Left colon (tissue), 2 donors: ENCODE results near the gene XPO6. TPM values are rescaled to one million over a fixed set of nuclear protein-coding genes. Genes with fewer than 3 reads are reported as not detected.
"Not testable (repeated sequence)": the region's sequence is repeated elsewhere in the genome, so short reads cannot be mapped to it uniquely, and the experiment has no call there.

Source experiments
- ATAC-seq: fragments of 200-7000 bp; cut with Tn5 transposase; one replicate; pipeline ENCODE4 v1.9.1; 2020; ENCODE audit warnings: mild to moderate bottlenecking, moderate library complexity
- DNase-seq, 2 donors: peaks; one replicate each; pipeline ENCODE4 v3.0.0-alpha.2; 2020
- intact Hi-C, 2 donors: fragments of 100-400 bp; cut with DNase I in 1 of 2; cut with micrococcal nuclease in 1 of 2; formaldehyde crosslinking; loops; one replicate each; pipeline versions ENCODE4 v1.11.2 to v1.14.0; 2022; cut with DNase I, micrococcal nuclease
- long read RNA-seq: library from polyadenylated mRNA; unstranded; transcript quantifications from one replicate; pipeline ENCODE4 v2.0.0, GENCODE V29; 2021
- total RNA-seq, 2 donors: library from RNA; stranded (reverse); fragmentation: NEBNext Ultra II Directional; extraction: Animal tissue kit (Norgen Biotek cat#: 25700); gene quantifications; one replicate each; pipeline ENCODE4 v1.2.1, GENCODE V29; 2021
- donor health status: DM: no; HTN: no; CAD: no.
- donor health status: DM: yes; HTN: yes; CAD: no.

XPO6 gene, protein sequence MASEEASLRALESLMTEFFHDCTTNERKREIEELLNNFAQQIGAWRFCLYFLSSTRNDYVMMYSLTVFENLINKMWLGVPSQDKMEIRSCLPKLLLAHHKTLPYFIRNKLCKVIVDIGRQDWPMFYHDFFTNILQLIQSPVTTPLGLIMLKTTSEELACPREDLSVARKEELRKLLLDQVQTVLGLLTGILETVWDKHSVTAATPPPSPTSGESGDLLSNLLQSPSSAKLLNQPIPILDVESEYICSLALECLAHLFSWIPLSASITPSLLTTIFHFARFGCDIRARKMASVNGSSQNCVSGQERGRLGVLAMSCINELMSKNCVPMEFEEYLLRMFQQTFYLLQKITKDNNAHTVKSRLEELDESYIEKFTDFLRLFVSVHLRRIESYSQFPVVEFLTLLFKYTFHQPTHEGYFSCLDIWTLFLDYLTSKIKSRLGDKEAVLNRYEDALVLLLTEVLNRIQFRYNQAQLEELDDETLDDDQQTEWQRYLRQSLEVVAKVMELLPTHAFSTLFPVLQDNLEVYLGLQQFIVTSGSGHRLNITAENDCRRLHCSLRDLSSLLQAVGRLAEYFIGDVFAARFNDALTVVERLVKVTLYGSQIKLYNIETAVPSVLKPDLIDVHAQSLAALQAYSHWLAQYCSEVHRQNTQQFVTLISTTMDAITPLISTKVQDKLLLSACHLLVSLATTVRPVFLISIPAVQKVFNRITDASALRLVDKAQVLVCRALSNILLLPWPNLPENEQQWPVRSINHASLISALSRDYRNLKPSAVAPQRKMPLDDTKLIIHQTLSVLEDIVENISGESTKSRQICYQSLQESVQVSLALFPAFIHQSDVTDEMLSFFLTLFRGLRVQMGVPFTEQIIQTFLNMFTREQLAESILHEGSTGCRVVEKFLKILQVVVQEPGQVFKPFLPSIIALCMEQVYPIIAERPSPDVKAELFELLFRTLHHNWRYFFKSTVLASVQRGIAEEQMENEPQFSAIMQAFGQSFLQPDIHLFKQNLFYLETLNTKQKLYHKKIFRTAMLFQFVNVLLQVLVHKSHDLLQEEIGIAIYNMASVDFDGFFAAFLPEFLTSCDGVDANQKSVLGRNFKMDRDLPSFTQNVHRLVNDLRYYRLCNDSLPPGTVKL
- total RNA-seq, result 100 to 1,000 TPM; 104 to 105 TPM
- long read RNA-seq, full-length matches to known transcripts, result 3 of 83 reads
- long read RNA-seq, partial matches to known transcripts, result 74 of 83 reads
- long read RNA-seq, other reads (novel, unspliced or antisense), result 6 of 83 reads

GRCh38 chr16:28211758-28212531 is at the start of gene XPO6:
Gene XPO6, minus strand, starts transcription at chr16:28211965. Its CDS starts 597 bp downstream, at chr16:28211368.
- ATAC-seq (peak; percentile 89), DNase-seq (peak; percentile 94 to 99)
- intact Hi-C loops, result no loop called here

GRCh38 chr16:28260193-28260592 is 48.4 kb upstream of the XPO6 start:
- DNase-seq, result no peak
- intact Hi-C loops, result no loop called here
- ATAC-seq, result no peak

DNA sequence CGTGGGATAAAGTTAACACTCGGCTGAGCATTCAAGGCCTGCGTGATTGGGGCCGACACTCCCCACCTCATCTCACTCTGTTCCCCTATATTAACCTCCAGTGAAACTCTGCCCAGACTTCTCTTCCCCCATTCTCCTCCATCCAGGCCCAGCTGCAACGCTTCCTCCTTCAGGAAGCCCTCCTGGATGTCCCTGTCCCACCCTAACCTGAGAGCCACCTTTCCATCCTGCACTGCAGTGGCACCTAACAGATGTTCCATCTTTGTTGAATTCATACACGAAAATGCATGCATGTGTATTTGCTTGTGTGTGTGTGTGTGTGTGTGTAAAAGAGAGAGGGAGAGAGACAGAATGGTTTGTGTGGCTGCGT is 48.0 kb upstream of the XPO6 start:
- no peak for ATAC-seq
- intact Hi-C loops, result no loop called here
- no peak for DNase-seq

DNA sequence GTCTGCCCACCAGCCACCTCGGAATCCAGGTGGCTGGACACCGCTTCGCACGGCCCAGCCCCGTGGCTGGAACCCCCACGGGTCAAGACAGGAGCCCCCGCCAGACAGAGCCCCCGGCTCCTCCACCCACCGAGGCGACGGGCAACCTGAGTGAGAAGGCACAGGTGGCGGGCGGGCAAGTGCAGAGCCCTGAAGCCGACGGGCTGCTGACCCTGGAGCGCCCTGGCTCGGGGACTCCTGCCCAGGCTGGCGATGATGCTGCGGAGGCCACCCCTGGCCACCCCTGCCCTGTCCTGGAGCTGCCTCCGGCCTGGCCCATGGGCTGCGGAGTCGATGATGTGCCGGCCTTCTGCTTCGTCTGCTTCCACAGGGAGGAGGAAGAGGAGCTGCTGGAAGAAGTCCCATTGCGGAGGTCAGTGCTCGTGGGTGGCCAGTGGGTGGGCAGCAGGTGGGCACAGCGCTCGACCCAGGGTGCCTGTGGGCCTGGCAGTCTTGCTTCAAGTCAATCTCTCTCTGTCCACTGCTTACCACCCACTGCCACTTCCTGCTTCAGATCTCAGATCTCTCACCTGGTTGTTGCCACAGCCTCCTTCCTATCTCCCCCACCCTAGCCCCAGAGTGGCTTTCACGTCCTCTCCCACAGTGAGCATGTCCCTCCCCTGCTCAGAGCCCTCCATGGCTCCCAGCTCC is 47.5 kb upstream of the XPO6 start:
- DNase-seq (no peak), ATAC-seq (no peak)
- intact Hi-C loops, result no loop called here

DNA sequence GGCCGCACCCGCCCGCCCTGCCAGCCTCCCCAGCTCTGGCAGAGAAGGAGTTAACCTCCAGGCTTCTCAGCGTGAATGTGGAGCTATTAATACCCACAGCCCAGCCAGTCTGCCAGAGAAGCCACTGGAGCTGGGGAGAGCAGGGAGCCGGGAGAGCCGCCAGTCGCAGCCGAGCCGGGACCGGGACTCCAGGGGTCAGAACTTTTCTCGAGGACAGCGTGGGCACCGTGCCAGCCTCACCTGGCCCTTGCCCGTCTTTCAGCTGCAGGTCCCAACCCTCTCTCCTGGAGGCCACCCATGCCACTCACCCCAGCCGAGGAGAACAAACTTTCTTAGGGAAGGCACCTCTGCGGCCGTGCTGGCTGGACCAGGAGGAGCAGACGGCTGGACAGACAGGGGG is 46.8 kb upstream of the XPO6 start:
- DNase-seq (no peak), ATAC-seq (no peak)
- intact Hi-C loops, result no loop called here

DNA sequence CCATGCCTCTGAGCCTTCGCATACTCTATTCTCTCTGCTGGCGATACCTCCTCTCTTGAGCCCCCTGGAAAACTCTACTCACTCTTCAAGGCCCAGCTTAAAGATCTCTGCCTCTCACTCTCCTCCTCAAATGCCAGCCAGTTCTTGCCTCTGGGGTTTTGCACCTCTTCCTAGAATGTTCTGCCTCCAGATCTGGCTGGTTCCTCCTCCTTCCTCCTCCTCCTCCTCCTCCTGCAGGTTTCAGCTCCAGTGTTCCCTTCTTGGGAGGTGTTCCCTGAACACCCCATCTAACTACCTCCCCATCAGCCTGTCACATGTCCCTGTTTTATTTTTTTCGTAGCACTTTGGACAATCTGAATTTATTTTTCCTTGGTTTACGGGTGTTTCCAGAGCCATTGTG is 45.5 kb upstream of the XPO6 start:
- intact Hi-C loops, result no loop called here
- ATAC-seq (no peak), DNase-seq (no peak)

DNA sequence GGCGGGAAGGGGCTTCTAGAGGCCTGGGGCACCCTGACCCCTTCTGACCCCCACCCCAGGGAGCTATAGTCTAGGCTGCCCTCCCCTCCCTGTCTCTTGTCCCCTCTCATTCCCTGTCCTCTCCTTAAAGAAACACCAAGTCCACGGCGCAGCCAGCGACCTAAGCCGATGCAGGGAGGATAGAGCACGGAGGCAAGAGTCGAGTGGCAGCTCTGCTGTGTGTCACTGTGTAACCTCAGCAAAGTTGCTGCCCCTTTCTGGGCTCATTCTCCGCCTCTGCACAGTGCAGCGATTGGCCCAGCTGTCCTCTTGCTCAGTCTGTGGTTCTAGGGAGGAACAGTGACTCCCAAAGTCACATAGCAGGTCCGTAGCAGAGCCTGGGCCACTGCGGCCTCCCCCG is 44.1 kb upstream of the XPO6 start:
- ATAC-seq (no peak), DNase-seq (no peak)
- intact Hi-C loops, result no loop called here

GRCh38 chr16:28254158-28254557 is 42.4 kb upstream of the XPO6 start:
- ATAC-seq (no peak), DNase-seq (no peak)
- intact Hi-C loops, result no loop called here

- no peak for DNase-seq
- ATAC-seq, result no peak
- intact Hi-C loops, result no loop called here
These were observed 39.2 kb upstream of the XPO6 start for GRCh38 chr16:28250999-28251398.

- ATAC-seq, DNase-seq, intact Hi-C loops: not testable (repeated sequence)
These were observed 37.7 kb upstream of the XPO6 start for GRCh38 chr16:28249483-28249882.

- ATAC-seq, result no peak
These were observed 30.2 kb upstream of the XPO6 start for GRCh38 chr16:28241924-28242323.

DNA sequence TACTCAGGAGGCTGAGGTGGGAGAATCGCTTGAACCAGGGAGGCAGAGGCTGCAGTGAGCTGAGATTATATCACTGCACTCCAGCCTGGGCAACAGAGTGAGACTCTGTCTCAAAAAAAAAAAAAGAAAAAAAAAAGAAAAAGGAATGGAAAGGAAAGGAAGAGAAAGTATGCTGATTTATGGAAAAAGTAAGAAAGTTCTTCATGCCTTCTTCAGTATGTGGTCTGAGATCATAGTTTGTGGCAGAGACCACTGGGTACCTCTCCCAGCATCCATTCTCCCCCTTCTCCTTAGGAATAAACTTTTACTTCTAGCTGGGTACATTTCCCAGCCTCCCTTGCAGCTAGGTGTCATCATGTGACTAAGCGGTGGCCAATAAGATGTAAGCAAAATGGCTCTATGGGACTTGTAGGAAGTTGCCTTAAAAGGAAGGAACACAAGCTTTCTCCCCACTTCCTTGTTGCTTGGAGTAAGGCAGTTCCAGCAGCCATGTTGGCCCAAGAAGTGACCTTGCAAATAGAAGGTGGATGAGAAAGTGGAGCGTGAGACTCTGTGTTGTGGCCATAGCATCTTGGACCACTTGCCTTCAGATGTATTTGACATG is 26.1 kb upstream of the XPO6 start:
- DNase-seq (no peak), ATAC-seq (no peak)
- intact Hi-C loops, result no loop called here

More at GRCh38 chr16:28241924-28242323, 30.2 kb upstream of the XPO6 start:
- intact Hi-C loops, result no loop called here
- no peak for DNase-seq

- ATAC-seq, result no peak
- DNase-seq, result no peak
- intact Hi-C loops, result no loop called here
These were observed 20.0 kb upstream of the XPO6 start for GRCh38 chr16:28231763-28232162.

DNA sequence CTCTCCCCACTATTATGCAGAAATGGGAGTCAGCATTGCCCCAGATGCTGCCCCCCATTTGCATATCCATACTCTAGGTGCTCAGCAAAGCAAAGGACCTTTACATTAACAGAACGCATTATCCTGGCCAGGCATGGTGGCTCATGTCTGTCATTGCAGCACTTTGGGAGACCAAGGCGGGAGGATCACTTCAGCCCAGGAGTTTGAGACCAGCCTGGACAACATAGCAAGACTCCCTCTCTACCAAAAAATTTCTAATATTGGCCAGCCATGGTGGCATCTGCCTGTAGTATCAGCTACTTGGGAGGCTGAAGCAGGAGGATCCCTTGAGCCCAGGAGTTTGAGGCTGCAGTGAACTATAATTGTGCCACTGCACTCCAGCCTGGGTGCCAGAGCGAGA is 12.1 kb upstream of the XPO6 start:
- ATAC-seq, intact Hi-C loops, DNase-seq: not testable (repeated sequence)

DNA sequence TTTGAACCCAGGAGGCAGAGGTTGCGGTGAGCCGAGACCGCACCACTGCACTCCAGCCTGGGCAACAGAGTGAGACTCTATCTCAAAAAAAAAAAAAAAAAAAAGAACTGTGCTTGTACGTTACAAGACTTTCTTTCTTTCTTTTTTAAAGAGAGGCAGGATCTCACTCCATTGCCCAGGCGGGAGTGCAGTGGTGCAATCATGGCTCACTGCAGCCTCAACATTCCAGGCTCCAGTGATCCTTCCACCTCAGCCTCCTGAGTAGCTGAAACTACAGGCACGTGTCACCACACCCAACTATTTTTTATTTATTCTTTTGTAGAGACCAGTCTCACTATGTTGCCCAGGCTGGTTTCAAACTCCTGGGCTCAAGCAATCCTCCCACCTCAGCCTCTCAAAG is 8.0 kb upstream of the XPO6 start:
- intact Hi-C loops, DNase-seq, ATAC-seq: not testable (repeated sequence)

DNA sequence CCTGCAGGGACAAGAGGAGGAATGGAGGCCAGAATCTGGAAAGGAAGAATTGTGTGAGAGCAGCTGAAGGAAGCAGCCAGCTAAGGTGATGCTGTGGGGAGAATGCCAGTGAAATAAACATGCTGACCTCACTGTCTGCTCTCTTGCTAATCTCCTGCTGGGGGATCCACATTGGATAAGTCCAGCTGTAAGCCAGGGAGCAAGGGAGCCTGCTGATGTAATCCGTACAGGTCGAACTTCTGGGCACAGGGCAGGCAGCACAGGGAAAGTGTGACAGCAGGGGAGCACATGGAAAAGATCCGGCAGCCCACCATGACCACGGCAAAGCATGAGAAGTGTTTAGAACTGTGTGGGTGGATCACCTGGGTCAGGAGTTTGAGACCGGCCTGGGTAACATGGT is 7.5 kb upstream of the XPO6 start:
- intact Hi-C loops, result no loop called here

GRCh38 chr16:28218109-28218508 is 6.3 kb upstream of the XPO6 start:
- DNase-seq, result peak; percentile 31 to 32
- ATAC-seq, result peak; percentile 90
- intact Hi-C loops, result no loop called here

More for the DNA sequence above, 7.5 kb upstream of the XPO6 start:
- DNase-seq (no peak), ATAC-seq (no peak)

- ATAC-seq (no peak), DNase-seq (no peak)
- intact Hi-C loops, result no loop called here
These were observed 5.6 kb upstream of the XPO6 start for GRCh38 chr16:28217326-28217725.
